Sigmoid colon (tissue), 7 donors: ENCODE measurements around the gene GRIK4. TPM values are rescaled to one million over a fixed set of nuclear protein-coding genes. Genes with fewer than 3 reads are reported as not detected.
A peak's percentile ranks its signal among the peaks of the same experiment; 100 is the strongest.

Source experiments
- DNase-seq: peaks from one replicate; pipeline ENCODE4 v3.0.0-alpha.2; 2019
- H3K27ac ChIP-seq, 4 donors: fragments of 200-600 bp; sonication (generic); one replicate each; pipeline ENCODE4 v1.5.1; 2016 to 2019; ENCODE audit warnings: mild to moderate bottlenecking in 1 of 4
- H3K27me3 ChIP-seq, 3 donors: fragments of 200-600 bp; sonication (generic); one replicate each; pipeline ENCODE4 v1.5.1; 2019; ENCODE audit warnings: mild to moderate bottlenecking in 1 of 3
- H3K36me3 ChIP-seq, 4 donors: fragments of 200-600 bp; sonication (generic); one replicate each; pipeline ENCODE4 v1.5.1; 2016 to 2019
- H3K4me1 ChIP-seq, 4 donors: fragments of 200-600 bp; sonication (generic); one replicate each; pipeline ENCODE4 v1.5.1; 2017 to 2019
- H3K4me3 ChIP-seq, 4 donors: fragments of 200-600 bp; sonication (generic); one replicate each; pipeline ENCODE4 v1.5.1; 2017 to 2019; ENCODE audit warnings: mild to moderate bottlenecking in 2 of 4, moderate library complexity in 1 of 4
- H3K9me3 ChIP-seq, 4 donors: fragments of 200-600 bp in 3 of 4; sonication (generic) in 3 of 4; one replicate each; pipeline versions ENCODE4 v1.5.1 to v1.6.1; 2013 to 2019
- CTCF ChIP-seq, 4 experiments: fragments of 450-650 bp in 3 of 4; fragments of 200-600 bp in 1 of 4; IDR thresholded peaks; one replicate each; pipeline ENCODE4 v1.5.1; 2016 to 2019; ENCODE audit warnings: antibody characterized with exemption in 4 of 4, mild to moderate bottlenecking in 3 of 4, moderate library complexity in 2 of 4
- EP300 ChIP-seq, 4 donors: sonication (generic); formaldehyde crosslinking; IDR thresholded peaks; one replicate each; pipeline ENCODE4 v1.6.1; 2017; ENCODE audit warnings: antibody characterized with exemption in 4 of 4
- POLR2A ChIP-seq, 2 donors: fragments of 450-650 bp; IDR thresholded peaks; one replicate each; pipeline ENCODE4 v1.6.1; 2016; ENCODE audit warnings: antibody characterized with exemption in 2 of 2, mild to moderate bottlenecking in 2 of 2, moderate library complexity in 2 of 2
- POLR2AphosphoS5 ChIP-seq, 4 donors: sonication (generic); formaldehyde crosslinking; IDR thresholded peaks; one replicate each; pipeline ENCODE4 v1.6.1; 2017; ENCODE audit warnings: antibody characterized with exemption in 4 of 4
- WGBS, 2 donors: extraction: QIAGEN DNeasy Blood & Tissue Kit; methylation state at CpG; one replicate each; pipeline ENCODE4 v1.1.7; 2013; 5-methylcytosine and 5-hydroxymethylcytosine counted together
- intact Hi-C: fragments of 100-400 bp; cut with DNase I; formaldehyde crosslinking; loops from one replicate; pipeline ENCODE4 v1.15.1; 2023
- polyA plus RNA-seq, 3 donors: library from polyadenylated mRNA; stranded (reverse); fragments of 200-250 nt; gene quantifications; one replicate each; pipeline ENCODE4 v1.2.3, GENCODE V29; 2013
- total RNA-seq, 4 donors: library from RNA; depleted of rRNA; stranded (reverse); fragments of >200 nt; gene quantifications; one replicate each; pipeline ENCODE4 v1.1.0, GENCODE V29; 2016
- donor health status: healthy with polysubstance abuse.
- donor health status: Bipolar disorder and iron deficiency.
- donor health status: healthy.

Gene GRIK4
- total and polyA plus RNA-seq, 7 donors, result 0.10 to 0.36 (median 0.27) TPM; not detected in 4

- H3K4me3 ChIP-seq, result no peak overlapping the region
- H3K27me3 ChIP-seq, result no peaks in the 10 kb centered on the region
- H3K9me3 ChIP-seq, result no peaks in the 10 kb centered on the region
- no peak overlapping the region for H3K27ac ChIP-seq
- no peak for DNase-seq
- no peak for TF ChIP-seq POLR2AphosphoS5 (IDR thresholded peaks at IDR 0.05)
- no peak for TF ChIP-seq POLR2A (IDR thresholded peaks at IDR 0.05)
- TF ChIP-seq CTCF (IDR thresholded peaks at IDR 0.05), result no peak
- TF ChIP-seq EP300 (IDR thresholded peaks at IDR 0.05), result no peak
- peaks cover 0 to 7% (median 0%) of the 10 kb centered on the region in 4 donors for H3K4me1 ChIP-seq
- H3K36me3 ChIP-seq, result no peaks in the 10 kb centered on the region
- intact Hi-C loops, result no loop called here
- WGBS, 2 donors, result 88 to 93% methylated on average over 8 of the region's 8 CpGs
Observed at GRCh38 chr11:120610111-120610510, 98.6 kb downstream of the GRIK4 start.

- Histone ChIP-seq H3K27ac (no peak overlapping the region), H3K9me3 (no peaks in the 10 kb centered on the region), H3K4me3 (no peak overlapping the region), H3K27me3 (no peaks in the 10 kb centered on the region), H3K4me1 (peaks cover 0 to 7% (median 0%) of the 10 kb centered on the region in 4 donors), H3K36me3 (no peaks in the 10 kb centered on the region)
- DNase-seq, result no peak
- intact Hi-C loops, result no loop called here
- whole genome bisulfite sequencing, 2 donors, result 85 to 89% methylated on average over 7 of the region's 7 CpGs
- TF ChIP-seq CTCF (IDR thresholded peaks at IDR 0.05) (no peak), EP300 (IDR thresholded peaks at IDR 0.05) (no peak)
Observed at GRCh38 chr11:120611581-120611980, 100.0 kb downstream of the GRIK4 start.

- H3K4me3 ChIP-seq, result no peak overlapping the region
- no peak for DNase-seq
- H3K36me3 ChIP-seq, result no peaks in the 10 kb centered on the region
- no peaks in the 10 kb centered on the region for H3K9me3 ChIP-seq
- no peaks in the 10 kb centered on the region for H3K27me3 ChIP-seq
- H3K4me1 ChIP-seq, result peaks cover 0 to 7% (median 0%) of the 10 kb centered on the region in 4 donors
- intact Hi-C loops, result no loop called here
- TF ChIP-seq POLR2AphosphoS5 (IDR thresholded peaks at IDR 0.05), result no peak
- TF ChIP-seq CTCF (IDR thresholded peaks at IDR 0.05), result no peak
- TF ChIP-seq EP300 (IDR thresholded peaks at IDR 0.05), result no peak
- TF ChIP-seq POLR2A (IDR thresholded peaks at IDR 0.05), result no peak
- WGBS, 2 donors, result 48 to 57% methylated on average over 8 of the region's 8 CpGs
- peak overlapping the region in 1 of 4 donors; percentile 27 for H3K27ac ChIP-seq
Observed at GRCh38 chr11:120612513-120613263, 101.1 kb downstream of the GRIK4 start.

- H3K4me1 ChIP-seq, result peaks cover 0 to 6% (median 0%) of the 10 kb centered on the region in 4 donors
- 71 to 75% methylated on average over 6 of the region's 6 CpGs for WGBS, 2 donors
- H3K9me3 ChIP-seq, result peaks cover 0 to 4% (median 0%) of the 10 kb centered on the region in 4 donors
- no peaks in the 10 kb centered on the region for H3K36me3 ChIP-seq
- H3K27ac ChIP-seq, result no peak overlapping the region
- intact Hi-C loops, result no loop called here
- no peak overlapping the region for H3K4me3 ChIP-seq
- no peak for TF ChIP-seq CTCF (IDR thresholded peaks at IDR 0.05)
- no peak for TF ChIP-seq POLR2A (IDR thresholded peaks at IDR 0.05)
- no peak for TF ChIP-seq POLR2AphosphoS5 (IDR thresholded peaks at IDR 0.05)
- no peak for TF ChIP-seq EP300 (IDR thresholded peaks at IDR 0.05)
- H3K27me3 ChIP-seq, result no peaks in the 10 kb centered on the region
- DNase-seq, result no peak
Observed at GRCh38 chr11:120613264-120614226, 102.0 kb downstream of the GRIK4 start.
